ENCODE results near the gene ITGA1.
A peak's percentile ranks its signal among the peaks of the same experiment; 100 is the strongest.

The ITGA1 gene

GRCh38 chr5:52849544-52849943, 61.8 kb downstream of the ITGA1 start:
- TF ChIP-seq CTCF (conservative IDR thresholded peaks at IDR 0.05) (no peak), ZFX (IDR thresholded peaks at IDR 0.05) (no peak)

GRCh38 chr5:52853650-52854049, 65.9 kb downstream of the ITGA1 start:
- H3K27ac ChIP-seq = no peak overlapping the region
- TF ChIP-seq ZFX (IDR thresholded peaks at IDR 0.05) (no peak), CTCF (conservative IDR thresholded peaks at IDR 0.05) (no peak)

More at GRCh38 chr5:52849544-52849943, 61.8 kb downstream of the ITGA1 start:
- H3K27ac ChIP-seq = no peak overlapping the region

- no peak overlapping the region for H3K27ac ChIP-seq
- no peak for TF ChIP-seq ZFX (IDR thresholded peaks at IDR 0.05)
- no peak for TF ChIP-seq CTCF (conservative IDR thresholded peaks at IDR 0.05)
Measured at GRCh38 chr5:52854301-52854700, 66.6 kb downstream of the ITGA1 start.

GRCh38 chr5:52854949-52855348, 67.2 kb downstream of the ITGA1 start:
- TF ChIP-seq CTCF (conservative IDR thresholded peaks at IDR 0.05) (no peak), ZFX (IDR thresholded peaks at IDR 0.05) (no peak)

GRCh38 chr5:52856564-52856963, 68.8 kb downstream of the ITGA1 start:
- no peak overlapping the region for H3K27ac ChIP-seq
- TF ChIP-seq ZFX (IDR thresholded peaks at IDR 0.05) (no peak), CTCF (conservative IDR thresholded peaks at IDR 0.05) (no peak)

More at GRCh38 chr5:52854949-52855348, 67.2 kb downstream of the ITGA1 start:
- no peak overlapping the region for H3K27ac ChIP-seq

GRCh38 chr5:52859628-52860027, 71.9 kb downstream of the ITGA1 start:
- no peak for TF ChIP-seq ZFX (IDR thresholded peaks at IDR 0.05)
- TF ChIP-seq CTCF (conservative IDR thresholded peaks at IDR 0.05) = no peak
- no peak overlapping the region for H3K27ac ChIP-seq

- TF ChIP-seq ZFX (IDR thresholded peaks at IDR 0.05) (no peak), CTCF (conservative IDR thresholded peaks at IDR 0.05) (no peak)
- peak overlapping the region; percentile 60 for H3K27ac ChIP-seq
Measured at GRCh38 chr5:52861368-52861767, 73.7 kb downstream of the ITGA1 start.
